HepG2 (cell line): ENCODE measurements around the gene USP15. TPM values are rescaled to one million over a fixed set of nuclear protein-coding genes. Genes with fewer than 3 reads are reported as not detected.

Source experiments
- ATAC-seq: fragments of 200-7000 bp; cut with Tn5 transposase; 3 replicates; pipeline ENCODE4 v1.9.1; 2020; ENCODE audit warnings: mild to moderate bottlenecking, moderate library complexity
- BruUV-seq: library from RNA; stranded (reverse); fragments of 400-500 nt; replicated peaks from 2 replicates; lab custom pipeline; 2021; lab: Mats Ljungman, UMichigan
- CTCF ChIA-PET: fragments of 300-600 bp; formaldehyde crosslinking; extraction: SDS; loops from one replicate; lab custom pipeline; 2021; ENCODE audit warnings: low total read pairs, inconsistent platforms, low intra/inter-chr PET ratio; lab: Yijun Ruan, JAX
- POLR2A ChIA-PET: fragments of 350-600 bp; sonication (Branson Sonifier 250); formaldehyde crosslinking; loops from one replicate; lab custom pipeline; 2020; ENCODE audit warnings: antibody characterized with exemption, inconsistent platforms; lab: Yijun Ruan, JAX
- DNase-seq: peaks from one replicate; pipeline ENCODE4 v3.0.0-alpha.2; 2015; ENCODE audit warnings: low spot score
- FAIRE-seq: peaks from 3 replicates; lab custom pipeline; 2011; peaks lifted over from hg19 to GRCh38; lab: Jason Lieb, UNC
- H2AFZ ChIP-seq: one replicate; pipeline ENCODE4 v1.6.1; 2011; ENCODE audit warnings: low read length, inconsistent platforms
- H3K27ac ChIP-seq: fragments of 300-600 bp; 3 replicates; pipeline ENCODE4 v1.8.0; 2011; ENCODE audit warnings: mixed run types, mild to moderate bottlenecking, mixed read lengths, low read length, inconsistent platforms; ENCODE audit not compliant: insufficient read depth; ENCODE audit errors: extremely low read length
- H3K27me3 ChIP-seq, 2 experiments: fragments of 200-600 bp in 1 of 2; 2 replicates in 1 of 2; 3 replicates in 1 of 2; pipeline versions ENCODE4 v1.6.0 to v1.8.0; 2011; ENCODE audit warnings: low read length in 2 of 2, mild to moderate bottlenecking in 2 of 2, moderate library complexity in 2 of 2, inconsistent platforms in 1 of 2; ENCODE audit not compliant: insufficient read depth in 2 of 2, control insufficient read depth in 1 of 2
- H3K36me3 ChIP-seq, 2 experiments: fragments of 200-600 bp in 1 of 2; replicated peaks in 1 of 2; 2 replicates in 1 of 2; 3 replicates in 1 of 2; pipeline versions ENCODE4 v1.5.1 to v1.8.0; 2011; ENCODE audit warnings: low read length in 2 of 2, inconsistent platforms in 1 of 2; ENCODE audit not compliant: insufficient read depth in 2 of 2, control insufficient read depth in 1 of 2
- H3K4me1 ChIP-seq: 2 replicates; pipeline ENCODE4 v1.5.1; 2012; ENCODE audit warnings: low read length, inconsistent platforms; ENCODE audit not compliant: insufficient read depth
- H3K4me2 ChIP-seq: 2 replicates; pipeline ENCODE4 v1.6.0; 2011; ENCODE audit warnings: low read depth, low read length, inconsistent platforms
- H3K4me3 ChIP-seq, 3 experiments: fragments of 200-600 bp in 1 of 3; sonication (generic), shearing (Covaris generic) in 1 of 3; replicated peaks in 1 of 3; 2 replicates each; pipeline ENCODE4 v1.5.1; 2011 to 2016; ENCODE audit warnings: low read length in 3 of 3, inconsistent platforms in 2 of 3, low read depth in 2 of 3, mild to moderate bottlenecking in 2 of 3, control low read depth in 1 of 3, mixed read lengths in 1 of 3; ENCODE audit not compliant: insufficient read depth in 1 of 3
- H3K79me2 ChIP-seq: one replicate; pipeline ENCODE4 v1.6.1; 2011; ENCODE audit warnings: low read length, inconsistent platforms; ENCODE audit not compliant: insufficient read depth
- H3K9ac ChIP-seq: 2 replicates; pipeline ENCODE4 v1.6.0; 2011; ENCODE audit warnings: mild to moderate bottlenecking, low read depth, low read length, inconsistent platforms; ENCODE audit not compliant: insufficient read depth
- H3K9me3 ChIP-seq: 2 replicates; pipeline ENCODE4 v1.5.1; 2012; ENCODE audit warnings: mild to moderate bottlenecking, low read length
- H4K20me1 ChIP-seq: 2 replicates; pipeline ENCODE4 v1.6.0; 2011; ENCODE audit warnings: inconsistent platforms, mild to moderate bottlenecking, low read length, moderate library complexity; ENCODE audit not compliant: insufficient read depth
- ATAD3A ChIP-seq: sonication (generic); formaldehyde crosslinking; IDR thresholded peaks from 2 replicates; pipeline ENCODE4 v1.4.0; 2020; ENCODE audit warnings: missing genetic modification reagents
- GPN1 ChIP-seq: sonication (generic); formaldehyde crosslinking; IDR thresholded peaks from 2 replicates; pipeline ENCODE4 v1.5.1; 2020; ENCODE audit warnings: missing genetic modification reagents, borderline replicate concordance
- HHEX ChIP-seq: IDR thresholded peaks from 2 replicates; pipeline ENCODE4 v1.6.1; 2016; ENCODE audit warnings: control low read depth
- WIZ ChIP-seq: sonication (generic); formaldehyde crosslinking; IDR thresholded peaks from 2 replicates; pipeline ENCODE4 v1.5.1; 2020; ENCODE audit warnings: mild to moderate bottlenecking, missing genetic modification reagents
- YY1 ChIP-seq: IDR thresholded peaks from 2 replicates; pipeline ENCODE4 v1.6.1; 2011; ENCODE audit warnings: low read length, low read depth, moderate library complexity, mild to moderate bottlenecking; ENCODE audit not compliant: insufficient read depth, insufficient replicate concordance
- ZFP41 ChIP-seq: sonication (generic); formaldehyde crosslinking; IDR thresholded peaks from 2 replicates; pipeline ENCODE4 v1.4.0; 2020; ENCODE audit warnings: mild to moderate bottlenecking, missing genetic modification reagents, borderline replicate concordance
- ZMAT3 ChIP-seq: sonication (generic); formaldehyde crosslinking; conservative IDR thresholded peaks from 2 replicates; pipeline ENCODE4 v1.7.0; 2021; ENCODE audit warnings: missing genetic modification reagents
- ZMYM4 ChIP-seq: sonication (generic); formaldehyde crosslinking; IDR thresholded peaks from 2 replicates; pipeline ENCODE4 v1.8.1; 2023; ENCODE audit warnings: mild to moderate bottlenecking, missing genetic modification reagents
- ZNF124 ChIP-seq: sonication (generic); formaldehyde crosslinking; IDR thresholded peaks from 2 replicates; pipeline ENCODE4 v1.4.0; 2020; ENCODE audit warnings: missing genetic modification reagents
- WGBS: methylation state at CpG from one replicate; pipeline ENCODE4 v1.1.6; 2017; ENCODE audit warnings: low lambda C conversion rate; 5-methylcytosine and 5-hydroxymethylcytosine counted together
- in situ Hi-C: cut with HindIII; loops from 2 replicates; pipeline ENCODE4 v1.10.0; 2017; ENCODE audit warnings: low pct_unique_long_range_greater_than_20kb; ENCODE audit not compliant: extremely low pct_ligation_motif_present
- intact Hi-C: fragments of 100-400 bp; cut with micrococcal nuclease; formaldehyde crosslinking; loops from one replicate; pipeline ENCODE4 v1.10.0; 2022; ENCODE audit not compliant: unreplicated experiment
- polyA plus RNA-seq, 8 experiments: library from polyadenylated mRNA; depleted of rRNA in 3 of 8; stranded (reverse) in 7 of 8; unstranded in 1 of 8; fragments of >200 nt; fragmentation: Illumina TruSeq in 4 of 8; extraction: Trizol in 4 of 8; gene quantifications; 2 replicates each; pipeline versions ENCODE4 v1.2.1 to v1.2.3, GENCODE V29; 2011 to 2016; ENCODE audit warnings: low read depth in 4 of 8, missing spikeins in 1 of 8, mixed read lengths in 1 of 8; ENCODE audit not compliant: insufficient read depth in 1 of 8
- total RNA-seq, 5 experiments: library from RNA; depleted of rRNA; stranded (reverse); fragments of >200 nt; fragmentation: Illumina TruSeq; extraction: Trizol; gene quantifications; 2 replicates each; pipeline ENCODE4 v1.2.3, GENCODE V29; 2016; ENCODE audit warnings: low read depth in 1 of 5
- TF ChIP-seq, protein P1 (sequence below): IDR thresholded peaks from 2 replicates; pipeline ENCODE4 v1.6.1; 2012; ENCODE audit warnings: low read depth, low read length, improper control_type of control experiment
- TF ChIP-seq, protein P2 (sequence below): sonication (generic); formaldehyde crosslinking; IDR thresholded peaks from 2 replicates; pipeline ENCODE4 v1.5.1; 2020; ENCODE audit warnings: missing genetic modification reagents, mild to moderate bottlenecking, borderline replicate concordance
- TF ChIP-seq, protein P3 (sequence below): sonication (generic); formaldehyde crosslinking; IDR thresholded peaks from 2 replicates; pipeline ENCODE4 v1.9.0; 2021; ENCODE audit warnings: missing genetic modification reagents, mild to moderate bottlenecking, borderline replicate concordance
- TF ChIP-seq, protein P4 (sequence below): sonication (generic); formaldehyde crosslinking; conservative IDR thresholded peaks from 2 replicates; pipeline ENCODE4 v1.8.1; 2023; ENCODE audit warnings: missing genetic modification reagents
- TF ChIP-seq, protein P5 (sequence below): sonication (generic); formaldehyde crosslinking; IDR thresholded peaks from 2 replicates; pipeline ENCODE4 v1.8.0; 2022; ENCODE audit warnings: missing genetic modification reagents, mild to moderate bottlenecking, moderate library complexity, borderline replicate concordance

USP15 gene
- total and polyA plus RNA-seq, 2 of the 13 experiments (the other 11 are each of a cell fraction or from before 2014, with no cell fraction given) = 17.3 to 51.7 TPM

DNA sequence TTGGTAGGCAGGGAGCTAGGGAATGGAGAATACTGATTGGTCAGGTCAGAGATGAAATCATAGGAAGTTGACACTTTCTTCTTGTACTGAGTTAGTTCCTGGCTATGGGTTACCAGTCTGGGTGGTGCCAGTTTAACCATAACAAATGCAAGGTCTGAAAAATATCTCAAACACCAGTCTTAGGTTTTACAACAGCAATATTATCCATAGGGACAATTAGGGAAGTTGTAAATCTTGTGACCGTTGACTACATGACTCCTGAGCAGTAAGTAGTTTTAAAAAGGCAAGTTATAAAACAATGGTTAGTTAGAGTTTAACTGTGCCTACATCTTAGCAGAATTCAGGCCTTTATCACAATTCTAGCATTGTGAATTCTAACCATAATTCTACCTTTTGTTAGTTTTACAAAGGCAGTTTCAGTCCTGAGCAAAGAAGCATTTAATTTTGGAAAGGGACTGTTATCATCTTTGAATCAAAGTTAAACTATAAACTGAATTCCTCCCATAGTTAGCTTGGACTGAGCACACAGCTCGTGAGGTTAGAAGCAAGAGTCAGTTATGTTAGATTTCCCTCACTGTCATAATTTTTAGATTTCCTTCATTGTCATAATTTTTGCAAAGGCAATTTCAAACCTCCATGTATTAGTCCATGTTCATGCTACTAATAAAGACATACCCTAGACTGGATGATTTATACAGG, 186.7 kb downstream of the USP15 start (continued):
- TF ChIP-seq, protein P1, sequence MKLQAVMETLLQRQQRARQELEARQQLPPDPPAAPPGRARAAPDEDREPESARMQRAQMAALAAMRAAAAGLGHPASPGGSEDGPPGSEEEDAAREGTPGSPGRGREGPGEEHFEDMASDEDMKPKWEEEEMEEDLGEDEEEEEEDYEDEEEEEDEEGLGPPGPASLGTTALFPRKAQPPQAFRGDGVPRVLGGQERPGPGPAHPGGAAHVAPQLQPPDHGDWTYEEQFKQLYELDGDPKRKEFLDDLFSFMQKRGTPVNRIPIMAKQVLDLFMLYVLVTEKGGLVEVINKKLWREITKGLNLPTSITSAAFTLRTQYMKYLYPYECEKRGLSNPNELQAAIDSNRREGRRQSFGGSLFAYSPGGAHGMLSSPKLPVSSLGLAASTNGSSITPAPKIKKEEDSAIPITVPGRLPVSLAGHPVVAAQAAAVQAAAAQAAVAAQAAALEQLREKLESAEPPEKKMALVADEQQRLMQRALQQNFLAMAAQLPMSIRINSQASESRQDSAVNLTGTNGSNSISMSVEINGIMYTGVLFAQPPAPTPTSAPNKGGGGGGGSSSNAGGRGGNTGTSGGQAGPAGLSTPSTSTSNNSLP = no peak
- TF ChIP-seq ZMAT3 (CRISPR knock-in tag) = no peak
- no peak for TF ChIP-seq HHEX
- TF ChIP-seq, all 625 proteins: peak for 0

DNA sequence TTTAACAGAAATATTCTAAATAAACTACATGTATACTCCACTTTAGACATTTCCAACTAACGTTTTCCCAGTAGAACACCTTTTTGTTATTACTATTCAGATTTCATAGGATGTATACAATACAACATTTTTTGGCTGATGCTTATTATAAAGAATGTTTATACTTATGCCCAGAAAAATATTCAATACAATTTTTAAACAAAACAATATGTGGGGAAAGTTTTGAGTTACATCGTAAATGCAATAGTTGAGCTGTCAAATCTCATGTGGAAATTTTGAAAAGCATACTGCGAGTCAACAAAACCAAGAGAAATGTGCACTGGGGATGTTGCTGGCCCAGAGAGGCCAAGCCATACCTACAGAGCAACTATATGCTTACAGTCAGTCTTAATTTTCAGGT, 188.2 kb downstream of the USP15 start:
- Histone ChIP-seq H3K79me2 (no peaks in the 10 kb centered on the region), H3K9ac (no peak overlapping the region), H3K4me2 (no peak overlapping the region), H3K4me1 (no peaks in the 10 kb centered on the region), H3K9me3 (no peaks in the 10 kb centered on the region; the same call in 1 of the 2 replicates), H4K20me1 (no peaks in the 10 kb centered on the region), H3K27me3 (no peaks in the 10 kb centered on the region), H3K36me3 (no peaks in the 10 kb centered on the region), H3K4me3 (no peak overlapping the region), H2AFZ (no peak overlapping the region), H3K27ac (no peak overlapping the region)
- no peak for DNase-seq
- no peak for FAIRE-seq
- CTCF ChIA-PET = no interaction called here
- ATAC-seq = no peak
- intact Hi-C loops (no loop called here), in situ Hi-C loops (no loop called here)
- BruUV-seq = no TSS peak
- POLR2A ChIA-PET = no interaction called here
- 49% methylated on average over 3 of the region's 3 CpGs for WGBS
- TF ChIP-seq ATAD3A (CRISPR knock-in tag) = no peak
- TF ChIP-seq ZFP41 = no peak
- TF ChIP-seq WIZ = no peak
- no peak for TF ChIP-seq GPN1 (CRISPR knock-in tag)
- TF ChIP-seq ZMYM4 = no peak
- TF ChIP-seq ZNF124 (CRISPR knock-in tag) = no peak
- TF ChIP-seq YY1 = no peak
- TF ChIP-seq, protein P2, sequence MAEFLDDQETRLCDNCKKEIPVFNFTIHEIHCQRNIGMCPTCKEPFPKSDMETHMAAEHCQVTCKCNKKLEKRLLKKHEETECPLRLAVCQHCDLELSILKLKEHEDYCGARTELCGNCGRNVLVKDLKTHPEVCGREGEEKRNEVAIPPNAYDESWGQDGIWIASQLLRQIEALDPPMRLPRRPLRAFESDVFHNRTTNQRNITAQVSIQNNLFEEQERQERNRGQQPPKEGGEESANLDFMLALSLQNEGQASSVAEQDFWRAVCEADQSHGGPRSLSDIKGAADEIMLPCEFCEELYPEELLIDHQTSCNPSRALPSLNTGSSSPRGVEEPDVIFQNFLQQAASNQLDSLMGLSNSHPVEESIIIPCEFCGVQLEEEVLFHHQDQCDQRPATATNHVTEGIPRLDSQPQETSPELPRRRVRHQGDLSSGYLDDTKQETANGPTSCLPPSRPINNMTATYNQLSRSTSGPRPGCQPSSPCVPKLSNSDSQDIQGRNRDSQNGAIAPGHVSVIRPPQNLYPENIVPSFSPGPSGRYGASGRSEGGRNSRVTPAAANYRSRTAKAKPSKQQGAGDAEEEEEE (CRISPR knock-in tag) = no peak
- TF ChIP-seq, protein P3, sequence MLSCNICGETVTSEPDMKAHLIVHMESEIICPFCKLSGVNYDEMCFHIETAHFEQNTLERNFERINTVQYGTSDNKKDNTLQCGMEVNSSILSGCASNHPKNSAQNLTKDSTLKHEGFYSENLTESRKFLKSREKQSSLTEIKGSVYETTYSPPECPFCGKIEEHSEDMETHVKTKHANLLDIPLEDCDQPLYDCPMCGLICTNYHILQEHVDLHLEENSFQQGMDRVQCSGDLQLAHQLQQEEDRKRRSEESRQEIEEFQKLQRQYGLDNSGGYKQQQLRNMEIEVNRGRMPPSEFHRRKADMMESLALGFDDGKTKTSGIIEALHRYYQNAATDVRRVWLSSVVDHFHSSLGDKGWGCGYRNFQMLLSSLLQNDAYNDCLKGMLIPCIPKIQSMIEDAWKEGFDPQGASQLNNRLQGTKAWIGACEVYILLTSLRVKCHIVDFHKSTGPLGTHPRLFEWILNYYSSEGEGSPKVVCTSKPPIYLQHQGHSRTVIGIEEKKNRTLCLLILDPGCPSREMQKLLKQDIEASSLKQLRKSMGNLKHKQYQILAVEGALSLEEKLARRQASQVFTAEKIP (CRISPR knock-in tag) = no peak
- TF ChIP-seq, protein P4, sequence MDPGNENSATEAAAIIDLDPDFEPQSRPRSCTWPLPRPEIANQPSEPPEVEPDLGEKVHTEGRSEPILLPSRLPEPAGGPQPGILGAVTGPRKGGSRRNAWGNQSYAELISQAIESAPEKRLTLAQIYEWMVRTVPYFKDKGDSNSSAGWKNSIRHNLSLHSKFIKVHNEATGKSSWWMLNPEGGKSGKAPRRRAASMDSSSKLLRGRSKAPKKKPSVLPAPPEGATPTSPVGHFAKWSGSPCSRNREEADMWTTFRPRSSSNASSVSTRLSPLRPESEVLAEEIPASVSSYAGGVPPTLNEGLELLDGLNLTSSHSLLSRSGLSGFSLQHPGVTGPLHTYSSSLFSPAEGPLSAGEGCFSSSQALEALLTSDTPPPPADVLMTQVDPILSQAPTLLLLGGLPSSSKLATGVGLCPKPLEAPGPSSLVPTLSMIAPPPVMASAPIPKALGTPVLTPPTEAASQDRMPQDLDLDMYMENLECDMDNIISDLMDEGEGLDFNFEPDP = no peak
- TF ChIP-seq, protein P5, sequence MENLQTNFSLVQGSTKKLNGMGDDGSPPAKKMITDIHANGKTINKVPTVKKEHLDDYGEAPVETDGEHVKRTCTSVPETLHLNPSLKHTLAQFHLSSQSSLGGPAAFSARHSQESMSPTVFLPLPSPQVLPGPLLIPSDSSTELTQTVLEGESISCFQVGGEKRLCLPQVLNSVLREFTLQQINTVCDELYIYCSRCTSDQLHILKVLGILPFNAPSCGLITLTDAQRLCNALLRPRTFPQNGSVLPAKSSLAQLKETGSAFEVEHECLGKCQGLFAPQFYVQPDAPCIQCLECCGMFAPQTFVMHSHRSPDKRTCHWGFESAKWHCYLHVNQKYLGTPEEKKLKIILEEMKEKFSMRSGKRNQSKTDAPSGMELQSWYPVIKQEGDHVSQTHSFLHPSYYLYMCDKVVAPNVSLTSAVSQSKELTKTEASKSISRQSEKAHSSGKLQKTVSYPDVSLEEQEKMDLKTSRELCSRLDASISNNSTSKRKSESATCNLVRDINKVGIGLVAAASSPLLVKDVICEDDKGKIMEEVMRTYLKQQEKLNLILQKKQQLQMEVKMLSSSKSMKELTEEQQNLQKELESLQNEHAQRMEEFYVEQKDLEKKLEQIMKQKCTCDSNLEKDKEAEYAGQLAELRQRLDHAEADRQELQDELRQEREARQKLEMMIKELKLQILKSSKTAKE (CRISPR knock-in tag) = no peak
